Measurements from ENCODE around the gene ASTL.

The ASTL gene

DNA sequence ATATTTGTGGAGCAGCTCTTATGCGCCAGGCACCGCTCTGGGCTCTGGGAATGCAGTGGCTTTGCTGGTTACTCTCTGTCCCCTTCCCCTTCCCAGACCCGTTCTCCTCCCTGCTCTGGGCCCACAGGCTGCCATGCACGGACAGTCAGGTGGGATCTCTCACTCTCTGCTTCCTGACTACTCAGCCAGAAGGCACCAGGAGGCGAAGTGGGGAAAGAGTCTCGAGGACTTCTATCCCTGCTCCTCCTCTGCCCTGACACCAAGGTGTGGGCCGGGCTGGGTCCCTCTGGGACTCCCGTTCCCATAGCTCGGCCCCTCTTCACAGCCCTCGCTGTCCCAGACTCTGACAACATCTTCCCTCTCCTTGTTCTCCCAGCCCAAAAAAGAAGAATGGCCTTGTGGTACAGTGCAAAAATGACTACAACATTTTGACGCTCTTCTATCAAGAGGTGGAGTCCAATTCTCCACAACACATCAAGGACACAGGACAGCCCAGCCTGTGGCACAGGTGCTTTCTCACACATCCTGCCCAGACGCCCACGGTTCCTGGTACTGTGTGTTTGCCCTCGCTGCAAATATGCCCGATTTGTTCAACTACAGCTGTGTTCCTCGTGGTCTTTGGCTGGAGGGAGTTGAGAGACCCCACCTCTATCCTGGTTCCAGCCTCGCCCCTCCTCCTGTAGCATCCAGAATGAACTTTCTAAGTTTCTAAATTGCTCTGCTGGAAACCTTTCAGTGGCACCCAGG, 21.0 kb upstream of the ASTL start:
- DNase-seq (ENCODE audit: low read depth), result no peak

DNA sequence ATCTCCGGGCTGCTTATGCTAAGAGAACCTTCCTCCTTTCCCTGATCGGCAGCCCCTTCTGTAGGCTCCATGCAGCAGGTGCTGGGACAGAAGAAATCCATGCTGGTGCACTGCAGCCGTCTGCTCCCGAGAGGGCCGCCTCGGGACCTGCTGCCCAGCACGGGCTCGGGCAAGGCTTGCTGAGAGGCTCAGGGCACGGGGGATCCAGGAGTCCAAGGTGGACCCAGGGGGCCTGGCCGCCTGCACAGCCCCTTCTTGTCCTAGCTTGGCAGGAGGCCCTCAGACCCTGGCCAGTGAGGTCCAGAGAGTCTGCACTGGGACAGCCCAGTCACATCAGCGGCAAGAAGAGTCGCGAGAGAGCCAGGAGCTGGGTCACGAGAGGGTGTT, 20.2 kb upstream of the ASTL start:
- DNase-seq (ENCODE audit: low read depth), result no peak

- peak; percentile 61 for DNase-seq (ENCODE audit: low read depth)
Measured at GRCh38 chr2:96157649-96158553, 19.6 kb upstream of the ASTL start.

- no peak for DNase-seq (ENCODE audit: low read depth)
Measured at GRCh38 chr2:96156926-96157648, 18.8 kb upstream of the ASTL start.

- no peak for DNase-seq (ENCODE audit: low read depth)
Measured at GRCh38 chr2:96156011-96156820, 17.9 kb upstream of the ASTL start.

GRCh38 chr2:96154506-96155380, 16.4 kb upstream of the ASTL start:
- no peak for DNase-seq (ENCODE audit: low read depth)

DNA sequence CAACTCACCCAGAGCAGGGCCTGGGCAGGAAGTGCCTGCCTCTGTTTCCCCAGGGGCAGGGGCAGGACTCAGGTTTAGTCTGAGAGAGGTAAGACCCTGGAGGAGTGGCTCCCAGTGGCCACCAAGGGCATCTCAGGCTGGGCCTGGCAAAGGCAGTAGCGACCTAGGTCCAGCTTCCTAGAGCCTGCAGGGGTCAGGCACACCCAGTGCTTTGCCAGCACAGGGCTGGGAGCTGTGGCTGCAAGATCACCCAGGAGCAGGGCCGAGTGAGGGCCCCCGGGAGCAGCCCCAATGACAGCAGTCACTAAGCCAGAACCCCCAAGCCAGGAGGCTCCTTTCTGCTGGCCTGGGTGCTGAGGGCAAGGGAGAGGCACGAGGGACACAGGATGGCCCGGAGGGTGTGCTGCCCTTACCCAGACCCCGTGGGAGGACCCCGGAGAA, 15.7 kb upstream of the ASTL start:
- no peak for DNase-seq (ENCODE audit: low read depth)

DNA sequence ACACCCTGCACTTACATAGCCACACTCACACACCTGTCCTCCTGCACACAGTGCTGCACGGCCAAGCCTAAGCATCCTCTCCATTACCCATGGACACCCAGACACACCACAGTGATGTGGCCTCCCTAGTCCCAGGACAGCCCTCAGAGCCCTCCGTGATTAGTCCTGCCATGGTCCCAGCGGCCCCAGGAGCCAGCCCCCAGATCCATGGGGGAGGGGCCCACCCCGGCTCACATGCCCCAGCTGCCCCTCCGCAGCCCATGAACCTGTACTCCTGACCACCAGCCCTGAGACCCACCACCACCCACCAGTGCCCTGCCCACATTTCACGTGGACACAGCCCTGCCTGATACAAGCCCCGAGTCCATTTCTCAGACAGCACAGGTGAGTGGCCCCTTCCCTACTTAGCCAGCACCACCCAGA, 15.0 kb upstream of the ASTL start:
- DNase-seq (ENCODE audit: low read depth), result no peak

- DNase-seq (ENCODE audit: low read depth), result no peak
Measured at GRCh38 chr2:96152304-96153161, 14.2 kb upstream of the ASTL start.

DNA sequence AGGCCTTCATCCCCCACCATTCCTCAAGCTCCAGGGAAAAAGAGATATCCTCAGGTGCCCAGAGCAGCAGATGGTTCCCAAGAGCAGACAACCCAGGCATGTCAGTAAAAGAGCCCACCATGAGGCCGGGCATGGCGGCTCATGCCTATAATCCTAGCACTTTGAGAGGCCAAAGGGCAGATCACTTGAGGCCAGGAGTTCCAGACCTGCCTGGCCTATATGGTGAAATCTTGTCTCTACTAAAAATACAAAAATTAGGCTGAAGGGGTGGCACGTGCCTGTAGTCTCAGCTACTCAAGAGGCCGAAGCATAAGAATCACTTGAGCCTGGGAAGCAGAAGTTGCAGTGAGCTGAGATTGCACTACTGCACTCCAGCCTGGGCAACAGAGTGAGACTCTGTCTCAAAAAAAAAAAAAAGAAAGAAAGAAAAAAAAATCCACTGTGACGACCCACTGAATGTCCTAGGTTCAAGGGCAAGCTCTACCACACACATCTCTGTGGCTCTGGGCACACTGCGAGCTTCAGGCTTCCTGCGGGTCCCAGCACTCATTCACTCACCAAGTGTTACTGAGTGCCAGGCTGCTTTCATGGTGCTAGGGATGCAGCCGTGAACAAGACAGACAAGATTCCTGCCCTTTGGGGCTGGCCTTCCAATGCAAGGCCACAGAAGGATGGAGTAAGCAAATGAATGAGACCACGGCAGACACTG, 13.4 kb upstream of the ASTL start:
- DNase-seq (ENCODE audit: low read depth), result no peak

GRCh38 chr2:96150791-96151594, 12.7 kb upstream of the ASTL start:
- DNase-seq (ENCODE audit: low read depth), result no peak

DNA sequence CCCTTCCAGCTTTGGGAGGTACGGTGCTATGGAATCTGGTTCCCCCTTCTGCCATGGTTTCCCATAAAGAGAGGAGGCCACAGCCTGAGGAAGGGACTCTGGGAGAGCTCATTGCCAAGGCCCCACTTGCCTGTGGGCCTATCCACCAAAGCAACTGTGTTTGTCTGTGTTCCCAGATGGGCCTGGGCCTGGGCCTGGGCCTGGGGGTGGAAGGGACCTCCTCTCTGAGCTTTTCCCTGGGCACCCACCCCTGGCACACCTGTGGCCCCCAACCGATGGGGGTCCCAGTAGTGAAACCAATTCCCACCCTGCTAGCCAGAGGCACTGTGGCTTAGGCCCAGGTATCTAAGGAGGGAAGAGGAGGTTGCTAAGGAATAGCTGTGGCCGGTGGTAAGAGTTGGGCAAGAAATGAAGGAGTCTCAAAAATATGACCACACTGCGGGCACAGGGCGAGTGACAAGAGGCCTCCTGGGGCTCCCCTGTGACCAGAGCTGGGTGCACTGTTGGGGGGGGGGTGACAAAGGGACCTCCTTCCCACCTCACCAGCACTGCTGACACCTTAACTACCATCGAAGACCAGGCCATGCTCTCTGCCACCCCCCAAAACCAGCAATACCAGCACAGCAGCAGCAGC, 11.8 kb upstream of the ASTL start:
- no peak for DNase-seq (ENCODE audit: low read depth)

GRCh38 chr2:96148410-96149217, 10.3 kb upstream of the ASTL start:
- DNase-seq (ENCODE audit: low read depth), result peak; percentile 99

GRCh38 chr2:96147593-96148201, 9.4 kb upstream of the ASTL start:
- DNase-seq (ENCODE audit: low read depth), result no peak

DNA sequence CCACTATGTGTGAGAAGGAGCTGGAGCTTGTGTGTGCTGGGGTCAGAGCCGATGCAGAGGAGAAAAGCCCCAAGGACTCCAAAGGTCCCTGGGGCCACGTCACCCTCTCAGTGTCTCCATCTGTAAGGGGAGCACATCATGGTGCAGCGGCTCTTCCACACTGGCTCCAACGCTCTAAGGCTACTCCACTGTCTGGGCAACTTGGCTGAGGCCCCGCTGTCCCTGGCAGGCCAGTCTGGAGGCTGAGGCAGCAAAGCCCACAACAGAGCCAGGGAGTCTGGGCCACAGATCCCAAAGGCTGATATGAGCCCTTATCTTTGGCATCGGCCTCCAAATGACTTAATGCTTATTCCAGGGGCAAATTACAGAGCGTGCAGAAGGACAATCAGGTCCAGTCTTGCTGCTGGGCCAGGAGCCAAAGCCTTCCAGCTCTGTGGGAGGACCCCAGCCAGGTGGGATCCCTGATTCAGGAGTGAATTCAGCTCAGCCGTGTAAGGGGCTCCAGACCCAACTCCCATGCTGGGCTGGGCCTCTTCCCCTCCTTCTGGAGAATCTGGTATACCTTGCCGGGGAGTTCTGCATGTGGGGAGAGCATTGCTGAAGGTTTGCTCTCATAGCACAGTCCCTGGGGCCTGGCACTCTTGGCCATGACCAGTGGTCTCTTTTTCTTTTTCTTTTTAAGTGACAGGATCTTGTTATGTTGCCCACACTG, 8.7 kb upstream of the ASTL start:
- peak; percentile 50 for DNase-seq (ENCODE audit: low read depth)
